Endothelial cell of umbilical vein (primary cell): ENCODE measurements around the gene VWA8. TPM values are rescaled to one million over a fixed set of nuclear protein-coding genes. Genes with fewer than 3 reads are reported as not detected.

Experiments
- BruUV-seq: library from RNA; stranded (reverse); fragments of 400-500 nt; replicated peaks from 2 replicates; lab custom pipeline; 2021; lab: Mats Ljungman, UMichigan
- CTCF ChIA-PET: fragments of 300-600, 350-600 bp; sonication (Branson Sonifier 250); formaldehyde crosslinking; loops from one replicate; lab custom pipeline; 2021; ENCODE audit warnings: antibody characterized with exemption, inconsistent platforms; lab: Charles Lee
- POLR2A ChIA-PET: fragments of 300-600, 350-600 bp; sonication (Branson Sonifier 250); formaldehyde crosslinking; loops from one replicate; lab custom pipeline; 2021; ENCODE audit warnings: antibody characterized with exemption, inconsistent platforms; lab: Charles Lee
- DNase-seq: peaks from one replicate; pipeline ENCODE4 v3.0.0-alpha.2; 2011; ENCODE audit warnings: low read depth, low spot score
- FAIRE-seq: peaks from 2 replicates; lab custom pipeline; 2011; peaks lifted over from hg19 to GRCh38; lab: Jason Lieb, UNC
- H2AFZ ChIP-seq: 2 replicates; pipeline ENCODE4 v1.6.0; 2012; ENCODE audit warnings: low read depth, low read length, control low read depth, inconsistent platforms
- H3K27ac ChIP-seq: 2 replicates; pipeline ENCODE4 v1.5.1; 2011; ENCODE audit warnings: low read depth, mild to moderate bottlenecking, control low read depth, low read length, moderate library complexity; ENCODE audit not compliant: insufficient read depth
- H3K27me3 ChIP-seq, 2 experiments: 2 replicates each; pipeline versions ENCODE4 v1.6.0 to v1.6.1; 2011; ENCODE audit warnings: low read length in 2 of 2, mixed read lengths in 1 of 2; ENCODE audit not compliant: control insufficient read depth in 2 of 2, insufficient read depth in 2 of 2
- H3K36me3 ChIP-seq, 2 experiments: 2 replicates in 1 of 2; 3 replicates in 1 of 2; pipeline ENCODE4 v1.5.1; 2011; ENCODE audit warnings: low read length in 2 of 2, mild to moderate bottlenecking in 1 of 2, moderate library complexity in 1 of 2; ENCODE audit not compliant: control insufficient read depth in 2 of 2, insufficient read depth in 2 of 2; ENCODE audit errors: extremely low read depth in 1 of 2
- H3K4me1 ChIP-seq: 3 replicates; pipeline ENCODE4 v1.5.1; 2011; ENCODE audit warnings: mild to moderate bottlenecking, low read length; ENCODE audit not compliant: control insufficient read depth, insufficient read depth; ENCODE audit errors: extremely low read depth
- H3K4me2 ChIP-seq: 2 replicates; pipeline ENCODE4 v1.6.1; 2011; ENCODE audit warnings: low read length, control low read depth, mixed read lengths; ENCODE audit not compliant: insufficient read depth
- H3K4me3 ChIP-seq, 3 experiments: fragments of 200-600 bp in 1 of 3; sonication (generic), shearing (Covaris generic) in 1 of 3; replicated peaks in 1 of 3; 2 replicates each; pipeline ENCODE4 v1.5.1; 2011 to 2016; ENCODE audit warnings: control low read depth in 3 of 3, low read length in 3 of 3, mild to moderate bottlenecking in 2 of 3, inconsistent platforms in 1 of 3, low read depth in 1 of 3, moderate library complexity in 1 of 3; ENCODE audit not compliant: insufficient read depth in 1 of 3
- H3K79me2 ChIP-seq: 2 replicates; pipeline ENCODE4 v1.6.0; 2012; ENCODE audit warnings: low read length, inconsistent platforms; ENCODE audit not compliant: control insufficient read depth, insufficient read depth
- H3K9ac ChIP-seq: replicated peaks from 2 replicates; pipeline ENCODE3; 2011; ENCODE audit warnings: low read length, control low read depth; ENCODE audit not compliant: insufficient read depth; ENCODE audit errors: extremely low read depth
- H3K9me1 ChIP-seq: replicated peaks from 3 replicates; pipeline ENCODE4 v1.6.0; 2011; ENCODE audit warnings: mild to moderate bottlenecking, low read length; ENCODE audit not compliant: control insufficient read depth, insufficient read depth; ENCODE audit errors: extremely low read depth
- H3K9me3 ChIP-seq: replicated peaks from 2 replicates; pipeline ENCODE4 v1.5.1; 2012; ENCODE audit warnings: low read length, inconsistent platforms; ENCODE audit not compliant: control insufficient read depth, insufficient read depth
- H4K20me1 ChIP-seq: replicated peaks from 2 replicates; pipeline ENCODE3; 2011; ENCODE audit warnings: mild to moderate bottlenecking, low read length; ENCODE audit not compliant: control insufficient read depth, insufficient read depth; ENCODE audit errors: extremely low read depth
- EZH2 ChIP-seq: IDR thresholded peaks from 2 replicates; pipeline ENCODE4 v1.6.1; 2012; ENCODE audit warnings: borderline replicate concordance, low read depth, mild to moderate bottlenecking, moderate library complexity, low read length, inconsistent platforms; ENCODE audit not compliant: severe bottlenecking
- FOS ChIP-seq: IDR thresholded peaks from 2 replicates; pipeline ENCODE4 v1.6.1; 2011; ENCODE audit warnings: mild to moderate bottlenecking, low read length, moderate library complexity, borderline replicate concordance; ENCODE audit not compliant: insufficient read depth
- GATA2 ChIP-seq: IDR thresholded peaks from 2 replicates; pipeline ENCODE4 v1.7.0; 2011; ENCODE audit warnings: low read depth, mild to moderate bottlenecking, moderate library complexity, mixed read lengths, low read length; ENCODE audit not compliant: insufficient read length, insufficient read depth
- JUN ChIP-seq: IDR thresholded peaks from 2 replicates; pipeline ENCODE4 v1.6.1; 2011; ENCODE audit warnings: borderline replicate concordance, low read depth; ENCODE audit not compliant: insufficient read length, insufficient read depth
- MAX ChIP-seq: IDR thresholded peaks from 2 replicates; pipeline ENCODE4 v1.6.1; 2011; ENCODE audit not compliant: insufficient read depth, insufficient read length
- MYC ChIP-seq: IDR thresholded peaks from one replicate; pipeline ENCODE4 v1.6.1; 2011; ENCODE audit warnings: mild to moderate bottlenecking, low read depth, low read length
- POLR2A ChIP-seq: IDR thresholded peaks from 2 replicates; pipeline ENCODE4 v1.6.1; 2012; ENCODE audit warnings: low read depth, mild to moderate bottlenecking, control low read depth, low read length
- POLR2AphosphoS5 ChIP-seq: IDR thresholded peaks from 2 replicates; pipeline ENCODE4 v1.6.1; 2012; ENCODE audit warnings: low read depth, mild to moderate bottlenecking, control low read depth, low read length, moderate library complexity; ENCODE audit not compliant: insufficient read depth
- dilution Hi-C: fragments of 300-500 bp; cut with MboI; formaldehyde crosslinking; loops from one replicate; pipeline ENCODE4 v1.15.0; 2019; ENCODE audit warnings: low sequenced_read_pairs; ENCODE audit not compliant: extremely low pct_ligation_motif_present
- intact Hi-C: fragments of 100-400 bp; cut with micrococcal nuclease; formaldehyde crosslinking; loops from one replicate; pipeline ENCODE4 v1.10.0; 2022
- polyA plus RNA-seq, 4 experiments: library from polyadenylated mRNA; depleted of rRNA in 3 of 4; stranded (reverse) in 3 of 4; unstranded in 1 of 4; fragments of >200 nt; gene quantifications; 2 replicates each; pipeline versions ENCODE4 v1.2.1 to v1.2.3, GENCODE V29; 2011 to 2012; ENCODE audit warnings: missing spikeins in 1 of 4
- total RNA-seq: library from RNA; stranded (reverse); gene quantifications from 2 replicates; pipeline ENCODE4 v1.2.3, GENCODE V29; 2021
- TF ChIP-seq, protein P1 (sequence below), 2 donors: IDR thresholded peaks; 1 replicate in 1 of 2; 2 replicates in 1 of 2; pipeline ENCODE4 v1.5.1; 2011; ENCODE audit warnings: low read length in 2 of 2, mild to moderate bottlenecking in 2 of 2, moderate library complexity in 2 of 2, control low read depth in 1 of 2, inconsistent platforms in 1 of 2, low read depth in 1 of 2; ENCODE audit not compliant: insufficient read depth in 1 of 2; ENCODE audit errors: extremely low read depth in 1 of 2

VWA8 gene
- total and polyA plus RNA-seq, 2 donors (not counting 3 experiments of a cell fraction or from before 2014, with no cell fraction given), result 2.9 to 11.3 TPM

GRCh38 chr13:41568972-41569351 is 391.9 kb downstream of the VWA8 start:
- no peaks in the 10 kb centered on the region for H3K27me3 ChIP-seq
- no peak for FAIRE-seq
- H3K36me3 ChIP-seq, result no peaks in the 10 kb centered on the region
- H3K4me3 ChIP-seq, result no peak overlapping the region
- DNase-seq, result peak; percentile 52
- no peak overlapping the region for H3K9ac ChIP-seq
- ChIA-PET POLR2A (no interaction called here), CTCF (interaction anchor here (1.6 kb wide), 2 partner anchors 81 to 84 kb away, joined by 4 read pairs; no protein-coding TSS in a partner anchor)
- dilution Hi-C loops (no loop called here), intact Hi-C loops (loop anchor here (10.0 kb wide), 1 partner anchor 76 kb away; no protein-coding TSS in a partner anchor)
- no peak overlapping the region for H3K4me2 ChIP-seq
- H4K20me1 ChIP-seq, result no peaks in the 10 kb centered on the region
- TF ChIP-seq MAX, result no peak
- no peak for TF ChIP-seq GATA2
- TF ChIP-seq, protein P1, sequence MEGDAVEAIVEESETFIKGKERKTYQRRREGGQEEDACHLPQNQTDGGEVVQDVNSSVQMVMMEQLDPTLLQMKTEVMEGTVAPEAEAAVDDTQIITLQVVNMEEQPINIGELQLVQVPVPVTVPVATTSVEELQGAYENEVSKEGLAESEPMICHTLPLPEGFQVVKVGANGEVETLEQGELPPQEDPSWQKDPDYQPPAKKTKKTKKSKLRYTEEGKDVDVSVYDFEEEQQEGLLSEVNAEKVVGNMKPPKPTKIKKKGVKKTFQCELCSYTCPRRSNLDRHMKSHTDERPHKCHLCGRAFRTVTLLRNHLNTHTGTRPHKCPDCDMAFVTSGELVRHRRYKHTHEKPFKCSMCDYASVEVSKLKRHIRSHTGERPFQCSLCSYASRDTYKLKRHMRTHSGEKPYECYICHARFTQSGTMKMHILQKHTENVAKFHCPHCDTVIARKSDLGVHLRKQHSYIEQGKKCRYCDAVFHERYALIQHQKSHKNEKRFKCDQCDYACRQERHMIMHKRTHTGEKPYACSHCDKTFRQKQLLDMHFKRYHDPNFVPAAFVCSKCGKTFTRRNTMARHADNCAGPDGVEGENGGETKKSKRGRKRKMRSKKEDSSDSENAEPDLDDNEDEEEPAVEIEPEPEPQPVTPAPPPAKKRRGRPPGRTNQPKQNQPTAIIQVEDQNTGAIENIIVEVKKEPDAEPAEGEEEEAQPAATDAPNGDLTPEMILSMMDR (IDR thresholded peaks at IDR 0.05; ENCODE audit: extremely low read depth in 1 of 2, insufficient read depth in 1 of 2, low read depth in 1 of 2, low read length in 2 of 2), result no peak
- TF ChIP-seq MYC, result no peak
- no peak for TF ChIP-seq JUN
- no peak for TF ChIP-seq POLR2AphosphoS5
- TF ChIP-seq FOS, result no peak
- no peak for TF ChIP-seq POLR2A
- no peak for TF ChIP-seq EZH2
- no TSS peak for BruUV-seq
- H3K79me2 ChIP-seq, result no peaks in the 10 kb centered on the region
- no peaks in the 10 kb centered on the region for H3K9me1 ChIP-seq
- peak overlapping the region; percentile 24 for H2AFZ ChIP-seq
- H3K27ac ChIP-seq, result no peak overlapping the region
- no peaks in the 10 kb centered on the region for H3K9me3 ChIP-seq
- H3K4me1 ChIP-seq, result peaks cover 26% of the 10 kb centered on the region
